Measurements from ENCODE around the gene FAM83G. TPM values are rescaled to one million over a fixed set of nuclear protein-coding genes. Genes with fewer than 3 reads are reported as not detected.
A peak's percentile ranks its signal among the peaks of the same experiment; 100 is the strongest.

Gene FAM83G
- total RNA-seq, 1 donor from 2014 or later, result 1.3 TPM

DNA sequence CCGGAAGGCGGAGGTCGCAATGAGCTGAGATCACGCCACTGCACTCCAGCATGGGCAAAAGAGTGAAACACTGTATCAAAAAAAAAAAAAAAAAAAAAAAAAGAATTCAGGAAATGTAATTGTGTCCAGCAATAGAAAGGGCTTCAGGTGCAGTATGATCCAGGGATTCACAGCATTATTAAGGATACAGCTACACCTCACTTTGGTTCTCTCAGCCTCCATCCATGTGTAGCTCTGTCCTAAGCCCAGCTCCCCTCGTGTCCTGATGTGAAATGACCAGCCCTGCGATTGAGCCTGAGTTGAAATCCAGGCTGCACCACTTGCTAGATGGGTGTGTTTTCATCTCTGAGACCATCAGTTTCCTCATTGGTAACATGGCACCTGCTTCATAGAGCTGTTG is 49.6 kb downstream of the FAM83G start:
- no peaks in the 10 kb centered on the region for H3K9me3 Mint-ChIP-seq
- H3K27ac Mint-ChIP-seq (ENCODE audit: unreplicated experiment), result no peak overlapping the region
- H3K36me3 Mint-ChIP-seq (ENCODE audit: low read depth), result no peaks in the 10 kb centered on the region
- H3K4me3 Mint-ChIP-seq, result no peak overlapping the region
- H3K27me3 Mint-ChIP-seq (ENCODE audit: low read depth), result no peaks in the 10 kb centered on the region
- no peak for DNase-seq (ENCODE audit: low read depth, low spot score)
- no peak for TF ChIP-seq CTCF (conservative IDR thresholded peaks at IDR 0.05)
- no peaks in the 10 kb centered on the region for H3K4me1 Mint-ChIP-seq

DNA sequence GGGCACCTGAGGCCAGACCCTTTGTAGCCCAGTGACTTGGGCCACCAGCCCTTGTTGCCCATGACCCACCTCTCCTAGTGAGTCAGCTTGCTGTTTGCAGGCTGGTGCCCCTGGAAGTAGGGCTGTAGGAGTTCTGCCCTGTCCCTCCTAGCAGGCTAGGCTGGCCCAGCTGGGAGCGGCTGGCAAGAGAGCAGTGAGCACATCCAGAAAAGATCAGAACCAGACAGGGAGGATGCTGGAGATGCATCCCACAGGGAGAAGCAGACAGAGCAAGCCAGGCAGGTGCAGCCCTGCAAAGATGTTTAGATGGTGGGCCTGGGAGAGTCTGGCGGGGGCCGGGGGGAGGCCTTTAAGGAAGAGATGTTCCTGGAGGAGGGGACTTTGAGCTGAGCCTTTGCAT is 50.2 kb downstream of the FAM83G start:
- no peaks in the 10 kb centered on the region for H3K9me3 Mint-ChIP-seq

GRCh38 chr17:18953231-18953728 is 51.3 kb downstream of the FAM83G start:
- H3K27ac Mint-ChIP-seq (ENCODE audit: unreplicated experiment), result no peak overlapping the region
- no peak for DNase-seq (ENCODE audit: low read depth, low spot score)
- no peak for TF ChIP-seq CTCF (conservative IDR thresholded peaks at IDR 0.05)
- H3K36me3 Mint-ChIP-seq (ENCODE audit: low read depth), result no peaks in the 10 kb centered on the region
- no peak overlapping the region for H3K4me3 Mint-ChIP-seq
- no peaks in the 10 kb centered on the region for H3K4me1 Mint-ChIP-seq
- H3K27me3 Mint-ChIP-seq (ENCODE audit: low read depth), result no peaks in the 10 kb centered on the region
- no peaks in the 10 kb centered on the region for H3K9me3 Mint-ChIP-seq

More for the DNA sequence above, 50.2 kb downstream of the FAM83G start:
- no peak for TF ChIP-seq CTCF (conservative IDR thresholded peaks at IDR 0.05)
- no peaks in the 10 kb centered on the region for H3K4me1 Mint-ChIP-seq
- H3K27ac Mint-ChIP-seq (ENCODE audit: unreplicated experiment), result peak overlapping the region; percentile 52
- H3K36me3 Mint-ChIP-seq (ENCODE audit: low read depth), result no peaks in the 10 kb centered on the region
- no peak for DNase-seq (ENCODE audit: low read depth, low spot score)
- H3K27me3 Mint-ChIP-seq (ENCODE audit: low read depth), result no peaks in the 10 kb centered on the region
- no peak overlapping the region for H3K4me3 Mint-ChIP-seq

DNA sequence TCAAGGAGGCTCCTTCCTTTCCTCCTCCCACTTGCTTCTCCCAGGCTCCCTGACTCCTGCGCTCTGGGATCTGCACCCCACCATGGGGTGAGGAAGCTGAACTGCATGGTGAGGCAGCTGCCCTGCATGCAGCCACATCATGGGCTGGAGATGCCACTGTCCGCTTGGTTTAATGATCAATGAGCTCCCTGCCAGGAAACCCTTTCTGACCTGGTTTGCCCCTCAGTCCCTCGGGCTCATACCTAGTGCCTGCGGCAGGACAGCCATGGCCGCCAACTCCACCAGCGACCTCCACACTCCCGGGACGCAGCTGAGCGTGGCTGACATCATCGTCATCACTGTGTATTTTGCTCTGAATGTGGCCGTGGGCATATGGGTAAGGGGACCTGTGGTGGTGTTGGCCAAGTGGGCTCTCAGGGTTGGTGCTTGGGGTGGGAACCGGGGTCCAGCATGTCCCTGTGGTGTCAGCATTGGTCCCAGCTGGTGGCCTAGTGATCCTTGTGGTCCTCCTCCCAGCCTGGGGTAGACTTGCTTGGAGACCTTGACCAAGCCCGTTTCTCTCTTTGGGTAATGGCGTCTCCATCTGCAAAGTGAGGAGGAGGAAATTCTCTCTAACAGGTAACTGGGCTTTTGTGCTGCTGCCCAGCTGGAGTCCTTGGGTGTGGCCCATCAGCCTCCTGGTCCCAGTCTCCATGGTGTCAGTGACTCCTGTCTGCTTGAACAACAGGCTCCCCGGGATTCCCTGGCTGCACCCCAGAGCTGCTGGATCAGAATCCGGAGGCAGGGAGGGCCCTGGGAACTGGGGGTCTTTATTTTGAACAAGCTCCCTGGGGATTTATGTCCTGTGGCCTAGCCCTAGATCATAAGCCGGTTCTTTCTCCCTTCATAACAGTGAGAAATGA is 52.4 kb downstream of the FAM83G start, which contains the start of gene SLC5A10:
Gene SLC5A10, plus strand, starts transcription at position 225 of the 902 bp plus-strand sequence. Its CDS starts 41 bp downstream, at position 266.
- Mint-ChIP-seq H3K36me3 (ENCODE audit: low read depth) (no peaks in the 10 kb centered on the region), H3K4me3 (no peak within 1 kb of the TSS), H3K9me3 (no peaks in the 10 kb centered on the region), H3K27me3 (ENCODE audit: low read depth) (no peaks in the 10 kb centered on the region), H3K27ac (ENCODE audit: unreplicated experiment) (peak within 1 kb of the TSS; percentile 57), H3K4me1 (no peaks in the 10 kb centered on the region)
- no peak for DNase-seq (ENCODE audit: low read depth, low spot score)
- TF ChIP-seq CTCF (conservative IDR thresholded peaks at IDR 0.05), result no peak

DNA sequence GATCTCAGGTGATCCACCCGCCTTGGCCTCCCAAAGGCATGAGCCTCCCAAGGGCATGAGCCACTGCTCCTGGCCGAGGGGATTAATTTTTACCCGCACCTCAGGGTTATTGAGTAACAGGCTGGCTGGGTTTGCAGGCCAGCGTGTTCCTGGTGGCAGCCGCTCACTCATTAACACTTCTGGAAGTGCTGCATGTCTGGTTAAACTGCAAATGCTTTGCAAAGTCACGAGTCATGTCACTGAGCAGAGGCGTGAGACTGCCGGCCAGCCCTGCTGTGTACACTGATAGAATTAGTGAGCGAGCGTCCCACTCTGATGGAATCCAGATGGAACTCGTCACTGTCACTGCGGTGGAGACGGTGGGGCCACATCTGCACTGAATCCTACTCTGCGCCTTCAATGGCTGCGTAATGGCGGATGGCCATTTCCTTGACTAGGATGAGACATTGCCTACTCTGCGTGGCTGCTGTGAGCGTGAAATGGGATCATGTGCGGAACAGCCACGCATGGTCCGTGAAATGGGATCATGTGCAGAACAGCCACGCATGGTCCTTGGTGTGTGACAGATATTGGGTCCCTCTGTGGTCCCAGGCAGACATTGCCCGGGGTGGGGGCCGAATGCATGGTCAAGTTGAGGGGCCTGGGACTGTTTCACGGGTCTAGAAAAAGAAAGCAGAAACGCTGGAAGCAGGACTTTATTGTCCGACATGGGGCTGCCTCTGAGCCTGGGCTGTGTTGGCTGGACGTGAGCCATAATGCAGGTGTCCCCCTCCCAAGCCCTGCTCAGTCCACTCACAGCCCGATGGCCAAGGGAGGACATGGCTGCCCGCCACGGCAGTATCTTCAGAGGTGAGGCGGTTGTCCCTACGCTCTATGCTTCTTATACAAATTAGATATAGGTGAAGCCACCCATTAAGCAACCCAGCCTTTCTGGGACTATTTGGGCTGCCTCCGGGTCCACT is 53.3 kb downstream of the FAM83G start:
- Mint-ChIP-seq H3K36me3 (ENCODE audit: low read depth) (no peaks in the 10 kb centered on the region), H3K27ac (ENCODE audit: unreplicated experiment) (peak overlapping the region; percentile 57), H3K27me3 (ENCODE audit: low read depth) (no peaks in the 10 kb centered on the region), H3K4me1 (no peaks in the 10 kb centered on the region), H3K9me3 (no peaks in the 10 kb centered on the region), H3K4me3 (no peak overlapping the region)
- no peak for TF ChIP-seq CTCF (conservative IDR thresholded peaks at IDR 0.05)
- DNase-seq (ENCODE audit: low read depth, low spot score), result no peak

Data from neural crest cell (in vitro differentiated cells).